Loucy (cell line): Measurements from ENCODE around the gene TTLL5.

ENCODE experiments used
- EZH2phosphoT487 ChIP-seq: fragments of 200-600 bp; IDR thresholded peaks from 2 replicates; pipeline ENCODE4 v1.6.1; 2018; ENCODE audit warnings: antibody characterized with exemption, mild to moderate bottlenecking, moderate library complexity, borderline replicate concordance
- TF ChIP-seq, protein P1 (sequence below): fragments of 200-600 bp; sonication (generic); conservative IDR thresholded peaks from 2 replicates; pipeline ENCODE4 v1.5.1; 2014; ENCODE audit warnings: mild to moderate bottlenecking, antibody characterized with exemption, low read length

DNA sequence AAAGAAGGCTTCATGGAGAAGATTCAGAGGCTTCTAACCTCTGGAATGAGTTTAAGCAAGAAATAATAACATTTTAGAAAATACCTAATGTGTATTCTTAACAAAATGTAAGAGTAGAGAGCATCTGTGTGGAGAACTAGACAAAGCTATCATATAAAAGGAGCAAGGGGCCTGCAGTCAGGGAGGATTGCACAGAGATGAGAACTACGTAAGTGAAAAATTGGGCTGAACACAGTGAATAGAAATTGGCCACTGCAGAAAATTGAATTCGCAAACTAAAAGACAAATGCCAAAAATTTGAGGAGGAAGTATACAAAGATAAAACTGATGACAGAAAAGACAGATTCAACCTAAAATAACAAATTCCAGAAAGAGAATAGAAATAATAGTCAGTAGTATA lies 227.9 kb downstream of the TTLL5 start:
- TF ChIP-seq, protein P1, sequence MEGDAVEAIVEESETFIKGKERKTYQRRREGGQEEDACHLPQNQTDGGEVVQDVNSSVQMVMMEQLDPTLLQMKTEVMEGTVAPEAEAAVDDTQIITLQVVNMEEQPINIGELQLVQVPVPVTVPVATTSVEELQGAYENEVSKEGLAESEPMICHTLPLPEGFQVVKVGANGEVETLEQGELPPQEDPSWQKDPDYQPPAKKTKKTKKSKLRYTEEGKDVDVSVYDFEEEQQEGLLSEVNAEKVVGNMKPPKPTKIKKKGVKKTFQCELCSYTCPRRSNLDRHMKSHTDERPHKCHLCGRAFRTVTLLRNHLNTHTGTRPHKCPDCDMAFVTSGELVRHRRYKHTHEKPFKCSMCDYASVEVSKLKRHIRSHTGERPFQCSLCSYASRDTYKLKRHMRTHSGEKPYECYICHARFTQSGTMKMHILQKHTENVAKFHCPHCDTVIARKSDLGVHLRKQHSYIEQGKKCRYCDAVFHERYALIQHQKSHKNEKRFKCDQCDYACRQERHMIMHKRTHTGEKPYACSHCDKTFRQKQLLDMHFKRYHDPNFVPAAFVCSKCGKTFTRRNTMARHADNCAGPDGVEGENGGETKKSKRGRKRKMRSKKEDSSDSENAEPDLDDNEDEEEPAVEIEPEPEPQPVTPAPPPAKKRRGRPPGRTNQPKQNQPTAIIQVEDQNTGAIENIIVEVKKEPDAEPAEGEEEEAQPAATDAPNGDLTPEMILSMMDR = no peak
- TF ChIP-seq EZH2phosphoT487 = no peak
